ENCODE results near the gene ZYX.

ZYX gene

GRCh38 chr7:143380646-143381426 is at the start of gene ZYX:
TSS of gene ZYX (plus strand) at chr7:143381345. CDS start at chr7:143381572, 227 bp downstream.
- no peaks in the 10 kb centered on the region for H3K27me3 Mint-ChIP-seq
- no peaks in the 10 kb centered on the region for H3K9me3 Mint-ChIP-seq

GRCh38 chr7:143334244-143334643 is 46.9 kb upstream of the ZYX start:
- intact Hi-C loops (cut with micrococcal nuclease) = no loop called here
- H3K36me3 Mint-ChIP-seq (ENCODE audit: low read depth) = no peaks in the 10 kb centered on the region
- H3K27ac Mint-ChIP-seq = no peak overlapping the region
- H3K9me3 Mint-ChIP-seq = no peaks in the 10 kb centered on the region
- peaks cover 36% of the 10 kb centered on the region for H3K4me1 Mint-ChIP-seq (ENCODE audit: low read depth)
- no peak overlapping the region for H3K4me3 Mint-ChIP-seq
- H3K27me3 Mint-ChIP-seq = peaks cover 5% of the 10 kb centered on the region

More at GRCh38 chr7:143380646-143381426, at the start of gene ZYX:
- Mint-ChIP-seq H3K4me3 (no peak within 1 kb of the TSS), H3K36me3 (ENCODE audit: low read depth) (no peaks in the 10 kb centered on the region), H3K4me1 (ENCODE audit: low read depth) (peaks cover 49% of the 10 kb centered on the region), H3K27ac (peak within 1 kb of the TSS; percentile 93)
- intact Hi-C loops (cut with micrococcal nuclease) = loop anchor here (2.0 kb wide), 2 partner anchors 30 to 140 kb away; no protein-coding TSS in a partner anchor

GRCh38 chr7:143337216-143337615 is 43.9 kb upstream of the ZYX start:
- intact Hi-C loops (cut with micrococcal nuclease) = no loop called here
- H3K4me1 Mint-ChIP-seq (ENCODE audit: low read depth) = peaks cover 17% of the 10 kb centered on the region
- H3K4me3 Mint-ChIP-seq = no peak overlapping the region
- no peaks in the 10 kb centered on the region for H3K9me3 Mint-ChIP-seq
- H3K36me3 Mint-ChIP-seq (ENCODE audit: low read depth) = no peaks in the 10 kb centered on the region
- no peak overlapping the region for H3K27ac Mint-ChIP-seq
- H3K27me3 Mint-ChIP-seq = peaks cover 7% of the 10 kb centered on the region

DNA sequence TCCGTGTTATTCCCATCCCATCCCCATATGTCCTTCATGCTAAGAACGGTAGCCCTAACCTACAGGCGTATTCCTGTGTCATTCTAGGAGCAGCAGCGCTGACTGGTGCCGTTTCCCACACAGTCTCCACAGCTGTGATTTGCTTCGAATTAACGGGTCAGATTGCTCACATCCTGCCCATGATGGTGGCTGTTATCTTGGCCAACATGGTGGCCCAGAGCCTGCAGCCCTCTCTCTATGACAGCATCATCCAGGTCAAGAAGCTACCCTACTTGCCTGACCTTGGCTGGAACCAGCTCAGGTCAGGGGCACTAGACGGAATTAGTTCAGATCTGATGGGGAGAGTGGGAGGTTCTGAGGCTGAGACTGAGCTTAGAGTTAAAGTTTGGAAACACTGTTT is 39.3 kb upstream of the ZYX start:
- Mint-ChIP-seq H3K4me1 (ENCODE audit: low read depth) (peaks cover 23% of the 10 kb centered on the region), H3K4me3 (no peak overlapping the region), H3K27ac (no peak overlapping the region), H3K36me3 (ENCODE audit: low read depth) (no peaks in the 10 kb centered on the region), H3K27me3 (peaks cover 25% of the 10 kb centered on the region), H3K9me3 (no peaks in the 10 kb centered on the region)
- intact Hi-C loops (cut with micrococcal nuclease) = no loop called here

GRCh38 chr7:143343596-143343995 is 37.5 kb upstream of the ZYX start:
- H3K4me1 Mint-ChIP-seq (ENCODE audit: low read depth) = peaks cover 25% of the 10 kb centered on the region
- H3K27me3 Mint-ChIP-seq = peaks cover 26% of the 10 kb centered on the region
- H3K4me3 Mint-ChIP-seq = no peak overlapping the region
- H3K36me3 Mint-ChIP-seq (ENCODE audit: low read depth) = no peaks in the 10 kb centered on the region
- H3K27ac Mint-ChIP-seq = no peak overlapping the region
- intact Hi-C loops (cut with micrococcal nuclease) = no loop called here
- no peaks in the 10 kb centered on the region for H3K9me3 Mint-ChIP-seq

DNA sequence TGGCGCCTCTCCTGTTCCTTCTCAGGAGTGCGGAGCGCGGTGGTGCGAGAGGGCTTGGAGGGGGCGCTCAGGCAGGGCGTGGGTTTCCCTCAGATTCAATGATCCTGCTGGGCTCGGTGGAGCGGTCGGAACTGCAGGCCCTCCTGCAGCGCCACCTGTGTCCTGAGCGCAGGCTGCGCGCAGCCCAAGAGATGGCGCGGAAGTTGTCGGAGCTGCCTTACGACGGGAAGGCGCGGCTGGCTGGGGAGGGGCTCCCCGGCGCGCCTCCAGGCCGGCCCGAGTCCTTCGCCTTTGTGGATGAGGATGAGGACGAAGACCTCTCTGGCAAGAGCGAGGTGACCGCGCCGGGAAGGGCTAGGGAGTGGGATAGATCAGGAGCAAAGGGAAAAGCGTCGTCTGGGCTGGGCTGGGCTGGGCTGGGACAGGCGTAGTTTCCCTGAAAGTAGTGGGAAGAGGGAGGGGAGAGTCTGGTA is 35.7 kb upstream of the ZYX start:
- peak overlapping the region; percentile 74 for H3K4me3 Mint-ChIP-seq
- intact Hi-C loops (cut with micrococcal nuclease) = no loop called here

GRCh38 chr7:143346018-143346417 is 35.1 kb upstream of the ZYX start:
- Mint-ChIP-seq H3K4me1 (ENCODE audit: low read depth) (peaks cover 20% of the 10 kb centered on the region), H3K4me3 (peak overlapping the region; percentile 74), H3K9me3 (no peaks in the 10 kb centered on the region), H3K27ac (peak overlapping the region; percentile 45), H3K27me3 (peaks cover 21% of the 10 kb centered on the region), H3K36me3 (ENCODE audit: low read depth) (no peaks in the 10 kb centered on the region)
- intact Hi-C loops (cut with micrococcal nuclease) = no loop called here

More for the DNA sequence above, 35.7 kb upstream of the ZYX start:
- peak overlapping the region; percentile 45 for H3K27ac Mint-ChIP-seq
- H3K9me3 Mint-ChIP-seq = no peaks in the 10 kb centered on the region
- no peaks in the 10 kb centered on the region for H3K36me3 Mint-ChIP-seq (ENCODE audit: low read depth)
- H3K4me1 Mint-ChIP-seq (ENCODE audit: low read depth) = peaks cover 21% of the 10 kb centered on the region
- H3K27me3 Mint-ChIP-seq = peaks cover 21% of the 10 kb centered on the region

GRCh38 chr7:143347950-143348349 is 33.2 kb upstream of the ZYX start:
- Mint-ChIP-seq H3K4me1 (ENCODE audit: low read depth) (peaks cover 31% of the 10 kb centered on the region), H3K27ac (no peak overlapping the region), H3K4me3 (no peak overlapping the region), H3K9me3 (no peaks in the 10 kb centered on the region), H3K36me3 (ENCODE audit: low read depth) (no peaks in the 10 kb centered on the region), H3K27me3 (peaks cover 26% of the 10 kb centered on the region)
- intact Hi-C loops (cut with micrococcal nuclease) = no loop called here

DNA sequence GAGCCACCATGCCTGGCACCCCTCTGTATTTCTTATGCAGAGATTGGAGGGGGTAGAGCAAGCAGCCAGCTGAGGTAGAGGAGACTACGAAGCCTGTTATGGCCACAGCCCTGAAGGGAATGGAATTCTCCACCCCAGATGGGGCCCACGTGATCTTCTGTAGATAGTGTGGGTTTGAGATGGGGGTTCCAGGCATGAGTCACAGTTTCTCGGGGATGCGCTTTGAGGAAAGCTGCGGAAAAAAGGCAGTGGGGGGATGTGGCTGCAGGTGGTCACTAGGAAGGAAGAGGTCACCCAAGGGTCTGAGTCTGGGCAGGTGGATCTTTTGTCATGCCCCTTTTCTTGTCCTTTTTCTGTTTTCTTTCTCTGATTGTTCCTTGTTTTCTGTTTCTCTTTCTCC is 30.1 kb upstream of the ZYX start:
- H3K9me3 Mint-ChIP-seq = no peaks in the 10 kb centered on the region
- peaks cover 21% of the 10 kb centered on the region for H3K4me1 Mint-ChIP-seq (ENCODE audit: low read depth)
- peaks cover 25% of the 10 kb centered on the region for H3K27me3 Mint-ChIP-seq
- intact Hi-C loops (cut with micrococcal nuclease) = no loop called here
- H3K4me3 Mint-ChIP-seq = no peak overlapping the region
- H3K36me3 Mint-ChIP-seq (ENCODE audit: low read depth) = no peaks in the 10 kb centered on the region
- no peak overlapping the region for H3K27ac Mint-ChIP-seq

- H3K4me1 Mint-ChIP-seq (ENCODE audit: low read depth) = peaks cover 19% of the 10 kb centered on the region
- H3K27ac Mint-ChIP-seq = no peak overlapping the region
- H3K9me3 Mint-ChIP-seq = no peaks in the 10 kb centered on the region
- no peaks in the 10 kb centered on the region for H3K36me3 Mint-ChIP-seq (ENCODE audit: low read depth)
- peaks cover 20% of the 10 kb centered on the region for H3K27me3 Mint-ChIP-seq
- intact Hi-C loops (cut with micrococcal nuclease) = no loop called here
- H3K4me3 Mint-ChIP-seq = no peak overlapping the region
Observed at GRCh38 chr7:143351574-143351973, 29.6 kb upstream of the ZYX start.

GRCh38 chr7:143352531-143353002 is 28.6 kb upstream of the ZYX start:
- peaks cover 17% of the 10 kb centered on the region for H3K4me1 Mint-ChIP-seq (ENCODE audit: low read depth)
- H3K27me3 Mint-ChIP-seq = peaks cover 18% of the 10 kb centered on the region
- H3K36me3 Mint-ChIP-seq (ENCODE audit: low read depth) = no peaks in the 10 kb centered on the region
- no peak overlapping the region for H3K27ac Mint-ChIP-seq
- H3K9me3 Mint-ChIP-seq = no peaks in the 10 kb centered on the region
- no peak overlapping the region for H3K4me3 Mint-ChIP-seq
- intact Hi-C loops (cut with micrococcal nuclease) = no loop called here

DNA sequence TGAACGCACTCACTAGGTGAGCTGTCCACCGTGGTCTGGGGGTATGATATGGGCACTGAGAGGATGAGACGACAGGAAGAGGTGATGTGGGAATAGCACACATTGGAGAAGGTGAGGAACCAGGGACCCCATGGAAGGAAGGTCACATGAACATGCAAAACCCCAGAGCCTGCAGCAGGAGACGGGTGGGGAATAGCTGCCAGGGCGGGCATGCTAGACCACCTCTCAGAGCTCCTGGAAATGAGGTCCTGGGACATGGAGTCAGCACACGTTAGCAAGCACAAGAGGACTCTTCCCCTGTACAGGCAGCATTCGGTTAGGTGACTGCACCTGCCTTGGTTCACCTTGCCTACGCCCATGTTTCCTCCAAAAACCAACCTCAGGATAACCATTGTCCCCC is 26.8 kb upstream of the ZYX start:
- Mint-ChIP-seq H3K4me3 (no peak overlapping the region), H3K36me3 (ENCODE audit: low read depth) (no peaks in the 10 kb centered on the region), H3K9me3 (no peaks in the 10 kb centered on the region), H3K27ac (no peak overlapping the region), H3K4me1 (ENCODE audit: low read depth) (peaks cover 21% of the 10 kb centered on the region), H3K27me3 (peaks cover 25% of the 10 kb centered on the region)
- intact Hi-C loops (cut with micrococcal nuclease) = no loop called here

DNA sequence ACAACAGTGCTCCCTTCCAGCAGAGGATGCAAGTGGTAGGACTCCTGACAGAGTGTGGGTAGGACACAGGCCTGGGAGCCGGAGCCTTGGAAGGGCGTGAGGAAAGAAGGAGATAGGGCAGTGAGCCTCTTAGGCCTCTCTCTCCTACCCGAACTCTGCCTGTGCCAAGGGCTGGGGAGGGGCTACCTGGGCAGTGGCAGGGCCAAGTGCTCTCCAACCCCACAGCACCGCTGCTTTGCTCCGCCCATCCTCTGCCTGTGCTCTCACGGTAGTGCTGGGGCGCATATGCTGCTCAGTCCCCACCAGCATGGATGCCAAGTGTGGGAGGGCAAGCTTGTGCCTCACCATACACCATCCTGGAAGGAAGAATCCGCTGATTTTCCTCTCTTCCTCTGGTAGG is 26.2 kb upstream of the ZYX start:
- Mint-ChIP-seq H3K4me1 (ENCODE audit: low read depth) (peaks cover 26% of the 10 kb centered on the region), H3K36me3 (ENCODE audit: low read depth) (no peaks in the 10 kb centered on the region), H3K27ac (no peak overlapping the region), H3K4me3 (no peak overlapping the region), H3K9me3 (no peaks in the 10 kb centered on the region), H3K27me3 (peaks cover 28% of the 10 kb centered on the region)
- intact Hi-C loops (cut with micrococcal nuclease) = no loop called here

DNA sequence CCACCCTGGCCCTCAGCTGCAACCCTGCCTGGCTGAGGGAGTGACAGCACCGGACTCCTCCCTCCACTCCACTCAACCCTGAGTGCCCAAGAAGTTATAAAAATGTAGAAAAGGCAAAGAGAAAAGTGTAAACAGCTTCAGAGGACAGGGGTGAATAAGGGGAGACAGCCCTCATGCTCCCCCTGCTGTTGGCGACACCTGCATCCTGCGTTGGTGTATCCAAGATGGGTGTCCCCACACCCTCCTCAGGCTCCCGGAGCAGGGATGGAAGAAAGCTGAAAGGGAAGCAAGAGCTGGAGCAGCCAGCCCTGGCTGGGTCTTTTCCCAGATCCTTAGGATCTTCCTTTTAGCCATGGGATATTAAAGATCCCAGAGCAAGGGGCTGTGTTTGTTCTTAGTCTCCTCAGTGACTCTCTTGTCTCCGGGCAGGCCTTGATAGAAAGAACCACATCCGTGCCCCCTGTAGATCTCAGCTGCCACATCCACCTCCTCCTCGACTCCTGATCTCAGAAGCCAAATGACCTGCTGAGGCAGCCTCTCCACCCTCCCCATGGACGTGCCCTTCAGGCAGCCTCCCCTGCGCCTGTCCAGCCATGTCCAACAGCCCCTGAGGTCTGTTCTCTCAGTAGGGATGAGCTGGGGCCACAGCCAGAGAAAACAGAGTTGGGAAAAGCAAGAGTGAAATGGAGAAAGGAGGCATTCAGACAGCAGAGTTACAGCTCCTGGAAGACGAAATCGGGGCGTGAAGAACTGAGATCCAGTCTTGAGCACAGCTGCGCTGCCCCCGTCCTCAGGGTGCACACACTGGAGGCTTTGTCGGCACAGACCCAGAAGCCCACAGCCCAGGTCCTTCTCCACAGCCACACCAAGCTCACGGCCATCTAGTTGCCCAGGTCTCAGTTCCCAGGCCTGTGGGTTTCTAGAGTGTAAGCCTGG is 25.4 kb upstream of the ZYX start:
- Mint-ChIP-seq H3K4me3 (no peak overlapping the region), H3K36me3 (ENCODE audit: low read depth) (no peaks in the 10 kb centered on the region), H3K27ac (no peak overlapping the region), H3K4me1 (ENCODE audit: low read depth) (peaks cover 34% of the 10 kb centered on the region), H3K27me3 (peaks cover 33% of the 10 kb centered on the region), H3K9me3 (no peaks in the 10 kb centered on the region)
- intact Hi-C loops (cut with micrococcal nuclease) = no loop called here
